ENCODE data around the gene KDM2A. TPM values are rescaled to one million over a fixed set of nuclear protein-coding genes. Genes with fewer than 3 reads are reported as not detected.

The KDM2A gene
- total and polyA plus RNA-seq, 4 donors: 30.6 to 102 (median 63.2) TPM

DNA sequence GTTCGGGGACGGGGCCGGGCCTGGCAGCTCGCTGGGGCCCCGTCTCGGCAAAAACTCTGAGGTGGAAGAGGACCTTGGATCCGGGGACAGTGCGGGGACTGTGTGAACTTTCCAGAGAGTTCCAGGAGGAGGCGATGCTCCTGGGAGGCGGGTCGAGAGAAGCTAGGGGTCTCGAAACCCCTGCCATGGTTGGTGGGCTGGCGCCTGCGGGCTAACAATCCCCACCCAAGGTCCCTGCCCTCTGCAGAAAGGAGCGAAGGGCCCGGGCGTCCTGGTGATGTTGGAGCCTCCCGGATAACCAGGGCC, 142.5 kb downstream of the KDM2A start:
- H3K27me3 ChIP-seq (ENCODE audit: control insufficient read depth in 3 of 3, insufficient read depth in 3 of 3, low read length in 2 of 3): no peaks in the 10 kb centered on the region
- 18 to 52% methylated on average over 12 to 18 of the region's 18 CpGs for whole genome bisulfite sequencing, 2 donors
- H3K4me1 ChIP-seq (ENCODE audit: control insufficient read depth in 5 of 5, insufficient read depth in 5 of 5, low read length in 5 of 5): peaks cover 0 to 12% (median 7%) of the 10 kb centered on the region in 5 donors
- no peak overlapping the region for H3K9ac ChIP-seq (ENCODE audit: insufficient read depth in 1 of 2, low read length in 2 of 2)
- ATAC-seq (ENCODE audit: insufficient read depth, low FRiP score) (no peak), DNase-seq (no peak)
- TF ChIP-seq, protein P1, sequence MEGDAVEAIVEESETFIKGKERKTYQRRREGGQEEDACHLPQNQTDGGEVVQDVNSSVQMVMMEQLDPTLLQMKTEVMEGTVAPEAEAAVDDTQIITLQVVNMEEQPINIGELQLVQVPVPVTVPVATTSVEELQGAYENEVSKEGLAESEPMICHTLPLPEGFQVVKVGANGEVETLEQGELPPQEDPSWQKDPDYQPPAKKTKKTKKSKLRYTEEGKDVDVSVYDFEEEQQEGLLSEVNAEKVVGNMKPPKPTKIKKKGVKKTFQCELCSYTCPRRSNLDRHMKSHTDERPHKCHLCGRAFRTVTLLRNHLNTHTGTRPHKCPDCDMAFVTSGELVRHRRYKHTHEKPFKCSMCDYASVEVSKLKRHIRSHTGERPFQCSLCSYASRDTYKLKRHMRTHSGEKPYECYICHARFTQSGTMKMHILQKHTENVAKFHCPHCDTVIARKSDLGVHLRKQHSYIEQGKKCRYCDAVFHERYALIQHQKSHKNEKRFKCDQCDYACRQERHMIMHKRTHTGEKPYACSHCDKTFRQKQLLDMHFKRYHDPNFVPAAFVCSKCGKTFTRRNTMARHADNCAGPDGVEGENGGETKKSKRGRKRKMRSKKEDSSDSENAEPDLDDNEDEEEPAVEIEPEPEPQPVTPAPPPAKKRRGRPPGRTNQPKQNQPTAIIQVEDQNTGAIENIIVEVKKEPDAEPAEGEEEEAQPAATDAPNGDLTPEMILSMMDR (IDR thresholded peaks at IDR 0.05; ENCODE audit: control extremely low read depth, extremely low read depth): no peak
- H3K27ac ChIP-seq (ENCODE audit: low read depth in 1 of 2, low read length in 1 of 2): no peak overlapping the region
- no peak overlapping the region for H3K4me3 ChIP-seq
- H3K36me3 ChIP-seq (ENCODE audit: control insufficient read depth in 4 of 4, insufficient read depth in 4 of 4, low read length in 4 of 4): peaks cover 0 to 7% (median 3%) of the 10 kb centered on the region in 4 donors
- no peaks in the 10 kb centered on the region for H3K9me3 ChIP-seq (ENCODE audit: control insufficient read depth in 4 of 4, insufficient read depth in 3 of 4, low read length in 3 of 4)

DNA sequence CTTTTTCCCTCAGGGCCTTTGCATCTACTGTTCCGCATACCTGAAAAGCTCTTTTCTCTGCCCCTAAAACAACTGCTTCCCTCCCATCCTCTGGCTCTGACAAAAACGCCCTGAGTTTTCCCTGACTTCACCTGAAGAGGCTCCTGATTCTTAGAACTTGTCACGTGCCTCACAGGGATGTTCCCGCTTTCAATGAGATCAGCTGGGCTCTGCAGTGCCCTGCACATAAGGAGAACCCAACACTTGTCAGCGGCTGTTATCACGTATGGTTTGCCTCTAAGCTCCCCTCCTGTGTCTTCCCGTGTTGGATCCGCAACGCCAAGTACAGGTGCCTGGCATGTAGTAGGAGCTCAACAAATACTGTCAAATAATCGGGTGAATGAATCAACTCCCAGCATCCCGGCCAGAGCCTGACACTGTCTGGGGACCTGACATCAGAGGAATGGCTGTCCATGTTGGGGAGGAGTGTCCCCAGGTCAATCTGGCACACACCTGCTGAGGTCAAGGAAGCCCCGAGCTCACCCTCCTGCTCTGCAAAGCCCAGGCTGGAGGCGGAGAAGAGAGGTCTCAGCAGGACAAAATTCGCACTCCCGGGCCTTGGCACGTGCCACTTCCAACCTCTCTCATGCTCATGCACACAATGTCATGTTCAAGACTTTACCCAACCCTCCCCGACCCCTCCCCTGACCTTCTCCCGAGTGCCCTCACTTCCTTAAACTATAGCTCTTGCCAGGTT, 143.1 kb downstream of the KDM2A start:
- no peaks in the 10 kb centered on the region for H3K27me3 ChIP-seq (ENCODE audit: control insufficient read depth in 3 of 3, insufficient read depth in 3 of 3, low read length in 2 of 3)
- no peak overlapping the region for H3K4me3 ChIP-seq
- ATAC-seq (ENCODE audit: insufficient read depth, low FRiP score) (no peak), DNase-seq (no peak)
- H3K4me1 ChIP-seq (ENCODE audit: control insufficient read depth in 5 of 5, insufficient read depth in 5 of 5, low read length in 5 of 5): peaks cover 0 to 13% (median 7%) of the 10 kb centered on the region in 5 donors
- TF ChIP-seq, protein P1 (IDR thresholded peaks at IDR 0.05; ENCODE audit: control extremely low read depth, extremely low read depth): no peak
- no peak overlapping the region for H3K27ac ChIP-seq (ENCODE audit: low read depth in 1 of 2, low read length in 1 of 2)
- H3K36me3 ChIP-seq (ENCODE audit: control insufficient read depth in 4 of 4, insufficient read depth in 4 of 4, low read length in 4 of 4): peaks cover 0 to 6% (median 0%) of the 10 kb centered on the region in 4 donors
- no peak overlapping the region for H3K9ac ChIP-seq (ENCODE audit: insufficient read depth in 1 of 2, low read length in 2 of 2)
- no peaks in the 10 kb centered on the region for H3K9me3 ChIP-seq (ENCODE audit: control insufficient read depth in 4 of 4, insufficient read depth in 3 of 4, low read length in 3 of 4)
- 51 to 53% methylated on average over 18 of the region's 18 CpGs for WGBS, 2 donors

DNA sequence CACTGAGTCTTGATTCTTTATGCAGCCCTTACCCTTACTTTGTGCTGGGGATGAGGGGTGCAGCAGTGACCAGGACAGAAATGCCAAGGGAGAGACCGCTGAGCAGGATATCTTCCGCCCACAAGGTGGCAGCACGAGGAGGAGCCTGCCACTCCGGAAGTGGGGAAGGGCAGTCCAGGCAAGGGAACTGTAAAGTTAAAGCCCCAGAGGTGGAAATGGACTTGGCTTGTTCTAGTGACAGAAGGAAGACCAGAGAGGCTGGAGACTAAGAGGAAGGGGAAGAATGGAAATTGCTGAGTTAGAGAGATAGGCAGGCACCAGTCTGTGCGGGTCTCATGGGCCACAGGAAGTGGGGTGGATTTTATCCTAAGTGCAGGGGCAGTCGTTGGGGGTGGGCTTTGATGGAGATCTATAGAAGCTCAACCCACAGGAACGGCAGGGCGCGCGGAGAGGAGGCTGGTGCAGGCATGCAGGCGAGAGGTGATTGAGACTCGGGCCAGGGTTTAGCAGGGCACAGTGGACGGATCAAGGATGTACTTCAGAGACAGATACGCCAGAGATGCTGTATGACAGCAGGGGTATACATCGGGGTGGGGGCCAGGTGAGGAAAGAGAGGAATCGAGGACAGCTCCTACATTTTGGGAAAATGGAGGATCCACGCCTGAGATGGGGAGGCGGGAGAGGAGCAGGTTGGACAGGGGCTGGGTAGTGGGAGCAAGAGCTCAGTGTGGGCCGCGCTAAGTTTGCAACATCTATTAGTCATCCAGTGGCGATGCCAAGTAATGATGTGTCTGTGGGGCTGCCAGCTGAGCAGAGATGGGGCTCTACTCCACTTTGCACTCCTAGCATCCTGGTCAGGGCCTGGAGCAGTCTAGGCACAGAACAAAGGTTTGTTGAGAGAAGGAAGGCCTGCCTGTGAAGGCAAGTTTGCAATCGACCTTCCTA, 143.9 kb downstream of the KDM2A start:
- H3K27me3 ChIP-seq (ENCODE audit: control insufficient read depth in 3 of 3, insufficient read depth in 3 of 3, low read length in 2 of 3): no peaks in the 10 kb centered on the region
- H3K27ac ChIP-seq (ENCODE audit: low read depth in 1 of 2, low read length in 1 of 2): peak overlapping the region in 1 of 2 donors; percentile 74
- no peak overlapping the region for H3K9ac ChIP-seq (ENCODE audit: insufficient read depth in 1 of 2, low read length in 2 of 2)
- H3K4me1 ChIP-seq (ENCODE audit: control insufficient read depth in 5 of 5, insufficient read depth in 5 of 5, low read length in 5 of 5): peaks cover 0 to 22% (median 9%) of the 10 kb centered on the region in 5 donors
- 33 to 42% methylated on average over 22 of the region's 22 CpGs for WGBS, 2 donors
- H3K36me3 ChIP-seq (ENCODE audit: control insufficient read depth in 4 of 4, insufficient read depth in 4 of 4, low read length in 4 of 4): peaks cover 0 to 3% (median 0%) of the 10 kb centered on the region in 4 donors
- ATAC-seq (ENCODE audit: insufficient read depth, low FRiP score): peak; percentile 67
- no peaks in the 10 kb centered on the region for H3K9me3 ChIP-seq (ENCODE audit: control insufficient read depth in 4 of 4, insufficient read depth in 3 of 4, low read length in 3 of 4)
- no peak overlapping the region for H3K4me3 ChIP-seq
- peak; percentile 86 to 88 (median 86) for DNase-seq
- TF ChIP-seq, protein P1 (IDR thresholded peaks at IDR 0.05; ENCODE audit: control extremely low read depth, extremely low read depth): peak; percentile 75
